ENCODE results near the gene FLII.

FLII gene

DNA sequence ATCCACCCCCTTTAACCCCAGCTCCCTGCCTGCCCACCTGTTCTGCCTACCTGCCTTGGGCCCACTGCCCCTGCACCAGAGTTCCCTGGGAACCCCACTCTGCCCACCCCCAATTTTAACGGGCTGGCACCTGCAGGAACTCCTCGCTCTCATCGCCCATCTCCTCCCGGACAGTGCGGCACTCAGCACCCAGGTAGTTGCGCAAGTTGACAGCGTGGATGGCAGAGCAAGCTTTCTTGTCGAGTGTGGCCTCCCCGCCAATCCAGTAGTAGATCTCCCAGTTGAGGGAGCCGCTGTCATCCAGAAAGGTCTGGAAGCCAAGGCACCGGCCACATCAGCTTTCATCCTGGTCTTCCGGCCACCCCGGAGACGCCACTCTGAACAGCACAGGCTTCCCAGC is 7.8 kb downstream of the FLII start:
- H3K4me3 ChIP-seq (replicated peaks; ENCODE audit: insufficient read depth, low read length): no peak overlapping the region
- no peaks in the 10 kb centered on the region for H3K27me3 ChIP-seq (ENCODE audit: insufficient read depth, poor library complexity, severe bottlenecking)
- H3K27ac ChIP-seq (replicated peaks): no peak overlapping the region
- TF ChIP-seq SPI1 (IDR thresholded peaks at IDR 0.05; ENCODE audit: borderline replicate concordance, low read depth) (no peak), CTCF (IDR thresholded peaks at IDR 0.05; ENCODE audit: insufficient read depth, low read length) (no peak), GABPA (IDR thresholded peaks at IDR 0.05; ENCODE audit: low read depth) (no peak), POLR2AphosphoS5 (IDR thresholded peaks at IDR 0.05; ENCODE audit: low read depth) (no peak)
- DNase-seq (ENCODE audit: low read depth in 1 of 2, low spot score in 1 of 2): no peak

- Histone ChIP-seq H3K27ac (replicated peaks) (no peak overlapping the region), H3K27me3 (ENCODE audit: insufficient read depth, poor library complexity, severe bottlenecking) (no peaks in the 10 kb centered on the region), H3K4me3 (replicated peaks; ENCODE audit: insufficient read depth, low read length) (no peak overlapping the region)
- no peak for TF ChIP-seq POLR2AphosphoS5 (IDR thresholded peaks at IDR 0.05; ENCODE audit: low read depth)
- no peak for DNase-seq (ENCODE audit: low read depth in 1 of 2, low spot score in 1 of 2)
Measured at GRCh38 chr17:18250259-18250658, 8.3 kb downstream of the FLII start.

DNA sequence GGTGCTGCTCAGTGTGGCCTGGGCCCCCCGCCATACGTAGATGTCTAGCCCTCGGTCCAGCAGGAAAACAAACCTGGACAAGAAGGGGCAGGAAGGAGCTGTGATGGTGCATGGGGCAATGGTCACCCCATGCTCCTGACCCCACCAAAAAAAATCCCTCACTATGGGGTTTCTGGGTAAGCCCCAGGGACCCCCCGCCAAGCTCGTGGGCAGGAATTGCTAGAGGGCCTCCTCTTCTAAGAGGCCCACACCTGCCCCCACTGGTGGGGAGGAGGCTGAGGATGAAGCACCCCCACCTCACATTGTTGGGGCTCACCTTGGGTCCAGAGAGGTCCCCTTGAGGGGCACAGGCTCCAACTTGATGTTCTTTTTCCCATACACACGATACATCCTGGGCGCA is 9.7 kb downstream of the FLII start:
- H3K27me3 ChIP-seq (ENCODE audit: insufficient read depth, poor library complexity, severe bottlenecking): no peaks in the 10 kb centered on the region
- TF ChIP-seq SPI1 (IDR thresholded peaks at IDR 0.05; ENCODE audit: borderline replicate concordance, low read depth) (no peak), CTCF (IDR thresholded peaks at IDR 0.05; ENCODE audit: insufficient read depth, low read length) (no peak)
- no peak overlapping the region for H3K4me3 ChIP-seq (replicated peaks; ENCODE audit: insufficient read depth, low read length)
- DNase-seq (ENCODE audit: low read depth in 1 of 2, low spot score in 1 of 2): no peak
- H3K27ac ChIP-seq (replicated peaks): no peak overlapping the region

- TF ChIP-seq CTCF (IDR thresholded peaks at IDR 0.05; ENCODE audit: insufficient read depth, low read length): peak; percentile 37
- no peak for TF ChIP-seq SPI1 (IDR thresholded peaks at IDR 0.05; ENCODE audit: borderline replicate concordance, low read depth)
- no peak overlapping the region for H3K4me3 ChIP-seq (replicated peaks; ENCODE audit: insufficient read depth, low read length)
- DNase-seq (ENCODE audit: low read depth in 1 of 2, low spot score in 1 of 2): peak in 1 of 2 experiments; percentile 49
- H3K27me3 ChIP-seq (ENCODE audit: insufficient read depth, poor library complexity, severe bottlenecking): no peaks in the 10 kb centered on the region
- no peak overlapping the region for H3K27ac ChIP-seq (replicated peaks)
Measured at GRCh38 chr17:18248300-18248731, 10.2 kb downstream of the FLII start.

DNA sequence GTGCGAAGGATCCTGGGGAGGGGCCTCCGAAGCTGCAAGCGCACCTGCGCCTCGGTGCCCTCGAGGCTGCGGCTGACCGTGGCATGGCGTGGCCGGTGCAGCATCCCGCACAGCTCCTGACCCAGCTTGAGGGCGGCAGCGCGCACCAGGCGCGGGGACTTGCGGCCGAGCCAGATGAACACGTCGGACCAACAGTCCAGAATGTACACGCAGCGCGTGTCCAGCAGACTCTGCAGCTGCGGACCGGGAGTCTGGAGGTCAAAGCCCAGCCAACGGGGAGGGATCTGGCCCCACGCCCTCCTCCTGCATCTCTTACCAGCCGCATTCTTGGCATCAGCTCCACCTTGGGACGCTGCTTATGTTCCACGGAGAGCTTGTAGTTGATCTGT is 10.9 kb downstream of the FLII start:
- H3K4me3 ChIP-seq (replicated peaks; ENCODE audit: insufficient read depth, low read length): no peak overlapping the region
- TF ChIP-seq, protein P1, sequence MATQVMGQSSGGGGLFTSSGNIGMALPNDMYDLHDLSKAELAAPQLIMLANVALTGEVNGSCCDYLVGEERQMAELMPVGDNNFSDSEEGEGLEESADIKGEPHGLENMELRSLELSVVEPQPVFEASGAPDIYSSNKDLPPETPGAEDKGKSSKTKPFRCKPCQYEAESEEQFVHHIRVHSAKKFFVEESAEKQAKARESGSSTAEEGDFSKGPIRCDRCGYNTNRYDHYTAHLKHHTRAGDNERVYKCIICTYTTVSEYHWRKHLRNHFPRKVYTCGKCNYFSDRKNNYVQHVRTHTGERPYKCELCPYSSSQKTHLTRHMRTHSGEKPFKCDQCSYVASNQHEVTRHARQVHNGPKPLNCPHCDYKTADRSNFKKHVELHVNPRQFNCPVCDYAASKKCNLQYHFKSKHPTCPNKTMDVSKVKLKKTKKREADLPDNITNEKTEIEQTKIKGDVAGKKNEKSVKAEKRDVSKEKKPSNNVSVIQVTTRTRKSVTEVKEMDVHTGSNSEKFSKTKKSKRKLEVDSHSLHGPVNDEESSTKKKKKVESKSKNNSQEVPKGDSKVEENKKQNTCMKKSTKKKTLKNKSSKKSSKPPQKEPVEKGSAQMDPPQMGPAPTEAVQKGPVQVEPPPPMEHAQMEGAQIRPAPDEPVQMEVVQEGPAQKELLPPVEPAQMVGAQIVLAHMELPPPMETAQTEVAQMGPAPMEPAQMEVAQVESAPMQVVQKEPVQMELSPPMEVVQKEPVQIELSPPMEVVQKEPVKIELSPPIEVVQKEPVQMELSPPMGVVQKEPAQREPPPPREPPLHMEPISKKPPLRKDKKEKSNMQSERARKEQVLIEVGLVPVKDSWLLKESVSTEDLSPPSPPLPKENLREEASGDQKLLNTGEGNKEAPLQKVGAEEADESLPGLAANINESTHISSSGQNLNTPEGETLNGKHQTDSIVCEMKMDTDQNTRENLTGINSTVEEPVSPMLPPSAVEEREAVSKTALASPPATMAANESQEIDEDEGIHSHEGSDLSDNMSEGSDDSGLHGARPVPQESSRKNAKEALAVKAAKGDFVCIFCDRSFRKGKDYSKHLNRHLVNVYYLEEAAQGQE (IDR thresholded peaks at IDR 0.05; ENCODE audit: insufficient replicate concordance, low read depth): no peak
- TF ChIP-seq CTCF (IDR thresholded peaks at IDR 0.05; ENCODE audit: insufficient read depth, low read length) (no peak), POLR2AphosphoS5 (IDR thresholded peaks at IDR 0.05; ENCODE audit: low read depth) (no peak), GABPA (IDR thresholded peaks at IDR 0.05; ENCODE audit: low read depth) (no peak), SPI1 (IDR thresholded peaks at IDR 0.05; ENCODE audit: borderline replicate concordance, low read depth) (no peak)
- no peak overlapping the region for H3K27ac ChIP-seq (replicated peaks)
- H3K27me3 ChIP-seq (ENCODE audit: insufficient read depth, poor library complexity, severe bottlenecking): no peaks in the 10 kb centered on the region
- no peak for DNase-seq (ENCODE audit: low read depth in 1 of 2, low spot score in 1 of 2)

All from HL-60 (cell line).